HepG2 (cell line): Measurements from ENCODE around the gene SERPINA6. TPM values are rescaled to one million over a fixed set of nuclear protein-coding genes. Genes with fewer than 3 reads are reported as not detected.

ENCODE experiments used
- FOXA3 ChIP-seq: IDR thresholded peaks from 2 replicates; pipeline ENCODE4 v1.6.1; 2016; ENCODE audit warnings: missing genetic modification reagents, missing compliant biosample characterization
- FOXJ3 ChIP-seq: sonication (generic); formaldehyde crosslinking; IDR thresholded peaks from 2 replicates; pipeline ENCODE4 v1.4.0; 2020; ENCODE audit warnings: missing genetic modification reagents, mild to moderate bottlenecking, borderline replicate concordance
- HIC2 ChIP-seq: sonication (generic); formaldehyde crosslinking; IDR thresholded peaks from 2 replicates; pipeline ENCODE4 v1.9.0; 2022; ENCODE audit warnings: low read depth, missing genetic modification reagents
- KAT7 ChIP-seq: IDR thresholded peaks from 2 replicates; pipeline ENCODE4 v1.6.1; 2018; ENCODE audit warnings: borderline replicate concordance, missing compliant biosample characterization
- MAF1 ChIP-seq: sonication (generic); formaldehyde crosslinking; IDR thresholded peaks from 2 replicates; pipeline ENCODE4 v1.5.0; 2020; ENCODE audit warnings: missing genetic modification reagents, borderline replicate concordance
- MTF1 ChIP-seq: sonication (generic); formaldehyde crosslinking; IDR thresholded peaks from 2 replicates; pipeline ENCODE4 v1.5.0; 2020; ENCODE audit warnings: missing genetic modification reagents
- PLRG1 ChIP-seq: fragments of 450-650 bp; conservative IDR thresholded peaks from 2 replicates; pipeline ENCODE4 v1.6.1; 2016
- POLR2G ChIP-seq: fragments of 200-400 bp; formaldehyde crosslinking; IDR thresholded peaks from 2 replicates; pipeline ENCODE4 v1.6.1; 2018; ENCODE audit warnings: mild to moderate bottlenecking, low read depth, low read length, moderate library complexity
- RBAK ChIP-seq: sonication (generic); formaldehyde crosslinking; IDR thresholded peaks from 2 replicates; pipeline ENCODE4 v1.5.1; 2020; ENCODE audit warnings: mild to moderate bottlenecking, missing genetic modification reagents
- THRA ChIP-seq: sonication (generic); formaldehyde crosslinking; IDR thresholded peaks from 2 replicates; pipeline ENCODE4 v1.4.0; 2020; ENCODE audit warnings: missing genetic modification reagents, borderline replicate concordance
- ZGPAT ChIP-seq: IDR thresholded peaks from 2 replicates; pipeline ENCODE4 v1.6.1; 2016; ENCODE audit warnings: mild to moderate bottlenecking
- ZNF331 ChIP-seq: sonication (generic); formaldehyde crosslinking; IDR thresholded peaks from 2 replicates; pipeline ENCODE4 v1.4.0; 2020; ENCODE audit warnings: missing genetic modification reagents
- ZNF343 ChIP-seq: sonication (generic); formaldehyde crosslinking; IDR thresholded peaks from 2 replicates; pipeline ENCODE4 v1.4.0; 2020; ENCODE audit warnings: mild to moderate bottlenecking, missing genetic modification reagents
- ZNF430 ChIP-seq: sonication (generic); formaldehyde crosslinking; IDR thresholded peaks from 2 replicates; pipeline ENCODE4 v1.9.0; 2021; ENCODE audit warnings: mild to moderate bottlenecking, missing genetic modification reagents
- ZNF605 ChIP-seq: sonication (generic); formaldehyde crosslinking; IDR thresholded peaks from 2 replicates; pipeline ENCODE4 v1.8.0; 2022; ENCODE audit warnings: mild to moderate bottlenecking, missing genetic modification reagents
- ZNF678 ChIP-seq: sonication (generic); formaldehyde crosslinking; IDR thresholded peaks from 2 replicates; pipeline ENCODE4 v1.4.0; 2020; ENCODE audit warnings: mild to moderate bottlenecking, missing genetic modification reagents
- ZNF800 ChIP-seq: sonication (generic); formaldehyde crosslinking; IDR thresholded peaks from 2 replicates; pipeline ENCODE4 v1.4.0; 2020; ENCODE audit warnings: missing genetic modification reagents
- ZSCAN25 ChIP-seq: sonication (generic); formaldehyde crosslinking; IDR thresholded peaks from 2 replicates; pipeline ENCODE4 v1.8.0; 2022; ENCODE audit warnings: mild to moderate bottlenecking, missing genetic modification reagents
- polyA plus RNA-seq, 8 experiments: library from polyadenylated mRNA; depleted of rRNA in 3 of 8; stranded (reverse) in 7 of 8; unstranded in 1 of 8; fragments of >200 nt; fragmentation: Illumina TruSeq in 4 of 8; extraction: Trizol in 4 of 8; gene quantifications; 2 replicates each; pipeline versions ENCODE4 v1.2.1 to v1.2.3, GENCODE V29; 2011 to 2016; ENCODE audit warnings: low read depth in 4 of 8, missing spikeins in 1 of 8, mixed read lengths in 1 of 8; ENCODE audit not compliant: insufficient read depth in 1 of 8
- total RNA-seq, 5 experiments: library from RNA; depleted of rRNA; stranded (reverse); fragments of >200 nt; fragmentation: Illumina TruSeq; extraction: Trizol; gene quantifications; 2 replicates each; pipeline ENCODE4 v1.2.3, GENCODE V29; 2016; ENCODE audit warnings: low read depth in 1 of 5
- TF ChIP-seq, protein P1 (sequence below): sonication (generic); formaldehyde crosslinking; IDR thresholded peaks from 2 replicates; pipeline ENCODE4 v1.4.0; 2020; ENCODE audit warnings: missing genetic modification reagents

The SERPINA6 gene
- total and polyA plus RNA-seq, 2 of the 13 experiments (the other 11 are each of a cell fraction or from before 2014, with no cell fraction given): 260 to 333 TPM

DNA sequence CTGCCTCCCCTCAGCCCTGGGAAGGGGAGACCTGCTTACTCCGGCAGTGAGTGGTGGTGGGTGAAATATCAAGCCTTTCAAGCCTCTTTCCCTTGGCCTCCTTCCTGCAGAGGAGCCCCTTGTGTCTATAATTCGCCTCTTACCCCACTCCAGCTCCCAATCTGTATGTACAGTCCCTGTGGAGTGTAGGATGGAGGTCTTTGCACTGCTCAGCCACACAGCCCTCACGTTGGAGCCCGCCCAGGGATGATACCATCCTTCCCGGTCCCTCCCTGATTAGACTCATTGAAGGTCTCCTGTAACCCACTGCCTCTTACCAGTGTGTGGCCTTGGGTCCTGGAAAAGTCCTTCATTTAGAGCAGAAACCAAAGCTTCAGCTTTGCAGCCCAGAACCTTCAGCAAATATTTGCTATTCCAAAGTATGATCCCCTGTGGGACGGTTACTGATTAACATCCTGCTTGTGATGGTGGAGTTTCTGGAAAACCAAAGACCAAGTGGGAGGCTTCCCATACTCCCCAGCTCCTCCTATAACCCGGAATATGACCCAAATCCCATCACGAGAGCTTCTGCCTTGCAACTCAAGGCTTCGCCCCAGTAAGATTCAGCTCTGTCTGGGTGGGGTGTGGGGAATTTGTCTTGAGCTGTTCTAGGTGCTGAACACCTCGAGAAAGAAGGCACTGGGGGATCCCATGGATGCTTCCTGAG, 30.1 kb downstream of the SERPINA6 start, which contains the start of gene SERPINA10 (continued):
- TF ChIP-seq, protein P1, sequence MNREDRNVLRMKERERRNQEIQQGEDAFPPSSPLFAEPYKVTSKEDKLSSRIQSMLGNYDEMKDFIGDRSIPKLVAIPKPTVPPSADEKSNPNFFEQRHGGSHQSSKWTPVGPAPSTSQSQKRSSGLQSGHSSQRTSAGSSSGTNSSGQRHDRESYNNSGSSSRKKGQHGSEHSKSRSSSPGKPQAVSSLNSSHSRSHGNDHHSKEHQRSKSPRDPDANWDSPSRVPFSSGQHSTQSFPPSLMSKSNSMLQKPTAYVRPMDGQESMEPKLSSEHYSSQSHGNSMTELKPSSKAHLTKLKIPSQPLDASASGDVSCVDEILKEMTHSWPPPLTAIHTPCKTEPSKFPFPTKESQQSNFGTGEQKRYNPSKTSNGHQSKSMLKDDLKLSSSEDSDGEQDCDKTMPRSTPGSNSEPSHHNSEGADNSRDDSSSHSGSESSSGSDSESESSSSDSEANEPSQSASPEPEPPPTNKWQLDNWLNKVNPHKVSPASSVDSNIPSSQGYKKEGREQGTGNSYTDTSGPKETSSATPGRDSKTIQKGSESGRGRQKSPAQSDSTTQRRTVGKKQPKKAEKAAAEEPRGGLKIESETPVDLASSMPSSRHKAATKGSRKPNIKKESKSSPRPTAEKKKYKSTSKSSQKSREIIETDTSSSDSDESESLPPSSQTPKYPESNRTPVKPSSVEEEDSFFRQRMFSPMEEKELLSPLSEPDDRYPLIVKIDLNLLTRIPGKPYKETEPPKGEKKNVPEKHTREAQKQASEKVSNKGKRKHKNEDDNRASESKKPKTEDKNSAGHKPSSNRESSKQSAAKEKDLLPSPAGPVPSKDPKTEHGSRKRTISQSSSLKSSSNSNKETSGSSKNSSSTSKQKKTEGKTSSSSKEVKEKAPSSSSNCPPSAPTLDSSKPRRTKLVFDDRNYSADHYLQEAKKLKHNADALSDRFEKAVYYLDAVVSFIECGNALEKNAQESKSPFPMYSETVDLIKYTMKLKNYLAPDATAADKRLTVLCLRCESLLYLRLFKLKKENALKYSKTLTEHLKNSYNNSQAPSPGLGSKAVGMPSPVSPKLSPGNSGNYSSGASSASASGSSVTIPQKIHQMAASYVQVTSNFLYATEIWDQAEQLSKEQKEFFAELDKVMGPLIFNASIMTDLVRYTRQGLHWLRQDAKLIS (CRISPR knock-in tag): peak; percentile 79; the same call in 1 of the 2 replicates
- peak; percentile 78; the same call in 1 of the 2 replicates for TF ChIP-seq FOXJ3
- TF ChIP-seq ZNF343: peak; percentile 21; the same call in 1 of the 2 replicates
- peak; percentile 86; the same call in 1 of the 2 replicates for TF ChIP-seq ZNF430 (CRISPR knock-in tag)
- peak; percentile 98 for TF ChIP-seq POLR2G
- TF ChIP-seq MTF1 (CRISPR knock-in tag): no peak
- TF ChIP-seq ZNF605 (CRISPR knock-in tag): peak; percentile 82
- peak; percentile 80; the same call in 1 of the 2 replicates for TF ChIP-seq ZGPAT
- peak; percentile 56 for TF ChIP-seq ZNF331
- 0 out of 2 replicates have a peak, but pooled peaks have one; percentile 47 for TF ChIP-seq ZNF678 (CRISPR knock-in tag)
- TF ChIP-seq ZSCAN25 (CRISPR knock-in tag): peak; percentile 38; the same call in 1 of the 2 replicates
- no peak for TF ChIP-seq MAF1 (CRISPR knock-in tag)
- no peak for TF ChIP-seq PLRG1
- no peak for TF ChIP-seq ZNF800 (CRISPR knock-in tag)
- TF ChIP-seq THRA: peak; percentile 76
- no peak for TF ChIP-seq RBAK (CRISPR knock-in tag)
- TF ChIP-seq HIC2 (CRISPR knock-in tag): peak; percentile 74
- peak; percentile 87 for TF ChIP-seq FOXA3 (CRISPR knock-in tag)
- TF ChIP-seq KAT7 (CRISPR knock-in tag): peak; percentile 45; the same call in 1 of the 2 replicates
